ENCODE measurements around the gene PSMD10.

Gene PSMD10

DNA sequence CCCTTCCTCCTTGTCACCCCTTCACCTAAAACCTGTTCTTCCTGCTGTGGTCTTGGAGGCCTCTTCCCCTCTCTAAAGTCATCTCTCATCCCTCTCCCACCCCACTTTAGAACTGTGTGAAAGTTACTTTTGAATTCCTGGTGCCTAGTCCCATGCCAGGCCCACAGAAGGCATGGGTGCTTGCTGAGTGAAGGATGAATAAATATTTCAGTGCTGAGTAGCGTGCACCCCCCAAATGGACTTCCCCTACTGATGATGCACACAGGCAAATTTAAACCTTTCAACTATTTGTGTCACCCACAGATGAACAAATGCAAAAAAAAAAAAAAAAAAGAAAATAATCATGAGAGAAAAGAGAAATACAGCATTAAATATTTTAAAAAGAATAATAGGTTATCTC is 19.8 kb downstream of the PSMD10 start:
- no peak for DNase-seq

DNA sequence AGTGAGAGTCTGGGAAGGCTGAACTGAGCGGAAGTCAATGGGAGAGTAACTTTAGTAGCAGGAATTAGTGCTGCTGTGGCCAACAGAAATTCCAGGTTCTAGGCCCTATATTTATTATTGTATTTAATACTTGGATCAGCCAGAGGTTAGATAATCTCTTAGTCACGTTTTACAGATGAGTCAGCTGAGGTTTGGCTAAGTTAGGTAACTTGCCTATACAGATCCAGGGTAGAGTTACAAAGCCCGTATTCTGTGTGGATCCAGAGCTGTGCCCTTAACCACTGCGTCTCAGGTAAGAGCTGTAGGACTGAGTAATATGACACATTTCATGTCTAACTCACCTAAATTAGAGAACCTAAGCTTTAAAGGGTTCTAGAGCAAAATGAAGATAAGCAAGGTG is 20.5 kb downstream of the PSMD10 start:
- DNase-seq = no peak

DNA sequence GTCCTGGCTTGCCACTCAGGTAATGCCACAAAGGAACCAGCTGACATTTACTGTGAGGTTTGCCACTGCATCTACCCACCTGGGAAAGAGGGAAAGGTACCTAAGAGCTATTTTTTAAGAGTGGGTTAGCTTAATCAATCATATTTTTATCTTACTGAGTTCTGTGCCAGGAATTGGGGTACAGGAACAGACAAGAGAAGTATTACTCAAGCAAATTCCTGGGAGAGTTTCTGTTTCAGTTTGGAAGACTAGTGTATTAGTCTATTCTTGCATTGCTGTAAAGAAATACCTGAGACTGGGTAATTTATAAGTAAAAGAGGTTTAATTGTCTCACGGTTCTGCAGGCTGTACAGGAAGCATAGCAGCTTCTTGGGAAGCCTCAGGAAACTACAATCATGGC is 23.2 kb downstream of the PSMD10 start:
- DNase-seq = no peak

DNA sequence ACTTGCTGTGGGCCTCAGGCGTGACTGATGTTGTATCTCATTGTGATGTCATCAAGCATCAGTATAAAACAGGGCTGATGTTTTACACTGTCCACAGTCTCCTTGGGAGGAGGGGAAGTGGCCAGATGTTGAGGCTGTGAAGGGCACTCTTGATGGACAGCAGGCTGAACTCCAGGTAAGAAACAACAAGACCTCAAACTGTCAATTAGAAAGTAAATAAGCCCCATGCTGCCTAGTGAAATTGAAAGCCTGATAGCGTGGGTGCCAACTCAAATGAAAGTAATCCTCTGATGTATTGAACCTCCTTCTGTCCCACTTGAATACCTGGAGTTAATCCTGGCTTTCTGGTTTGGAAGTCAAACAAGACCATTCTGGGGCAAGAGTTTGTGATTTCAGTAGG is 26.7 kb downstream of the PSMD10 start:
- DNase-seq = no peak

DNA sequence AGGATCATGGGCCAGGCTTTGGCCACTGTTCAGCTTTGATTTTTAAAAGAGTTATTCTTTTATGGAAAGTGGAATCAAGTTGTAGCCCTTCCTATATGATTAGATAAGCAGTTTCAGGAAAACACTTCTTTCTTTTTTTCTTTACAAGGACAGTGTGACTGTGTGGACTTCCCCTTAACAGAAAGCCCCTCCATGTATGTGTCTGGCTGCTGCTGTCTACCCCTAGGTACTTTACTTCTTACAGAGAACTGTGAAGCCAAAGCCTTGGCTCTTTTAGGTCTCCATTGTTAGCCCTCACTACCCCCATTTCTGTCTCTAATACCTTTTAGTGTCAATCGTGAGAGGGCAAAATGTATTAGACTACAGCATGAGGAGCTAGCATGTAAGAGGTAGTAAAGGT is 27.3 kb downstream of the PSMD10 start:
- DNase-seq = no peak

DNA sequence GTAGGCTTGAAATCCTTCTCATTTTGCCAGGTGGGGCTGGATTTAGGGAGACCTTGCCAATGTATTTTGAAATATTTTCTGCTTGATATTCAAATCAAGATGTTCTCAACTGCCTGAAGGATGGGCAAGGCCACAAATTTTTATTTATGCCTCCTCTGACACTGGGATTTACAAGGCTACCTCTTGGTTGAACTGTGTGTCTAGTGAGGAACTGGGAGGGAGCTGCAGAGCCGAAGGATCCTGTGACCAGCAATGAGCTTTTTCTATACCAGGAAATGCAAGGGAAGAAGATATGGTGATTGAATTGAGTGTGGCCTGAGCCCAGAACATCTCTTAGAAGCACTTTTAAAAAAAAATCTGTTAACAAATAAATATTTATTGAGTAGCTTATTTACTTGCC is 31.5 kb downstream of the PSMD10 start:
- DNase-seq = no peak

DNA sequence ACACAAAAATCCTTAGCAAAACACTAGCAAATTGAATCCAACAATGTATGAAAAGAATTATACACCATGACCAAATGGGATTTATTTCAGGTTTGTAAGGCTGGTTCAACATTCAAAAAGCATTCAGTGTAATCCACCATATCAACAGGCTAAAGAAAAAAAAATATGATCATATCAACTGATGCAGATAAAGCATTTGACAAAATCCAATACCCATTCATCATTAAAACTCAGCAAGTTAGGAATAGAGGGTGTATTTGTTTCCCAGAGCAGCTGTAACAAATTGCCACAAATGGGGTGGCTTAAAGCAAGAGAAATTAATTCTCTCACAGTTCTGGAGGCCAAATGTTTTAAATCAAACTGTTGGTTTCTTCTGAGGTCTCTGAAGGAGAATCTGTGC is 35.8 kb downstream of the PSMD10 start:
- no peak for DNase-seq

DNA sequence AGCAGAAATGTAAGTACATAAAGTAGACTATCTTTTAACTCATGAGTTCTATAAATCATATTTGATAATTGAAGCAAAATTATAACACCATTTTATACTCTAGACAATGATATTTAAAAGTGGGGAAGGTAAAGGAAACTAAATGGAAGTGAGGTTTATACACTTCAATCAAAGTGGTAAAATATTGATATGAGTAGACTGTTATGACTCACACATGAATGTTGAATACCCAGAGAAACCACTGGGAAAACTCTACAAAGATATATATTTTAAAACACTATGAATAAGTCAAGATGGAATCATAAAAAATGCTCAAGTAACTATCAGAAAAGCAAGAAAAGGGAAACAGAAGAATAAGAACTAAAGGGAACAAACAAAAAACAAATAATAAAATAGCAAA is 38.1 kb downstream of the PSMD10 start:
- no peak for DNase-seq

DNA sequence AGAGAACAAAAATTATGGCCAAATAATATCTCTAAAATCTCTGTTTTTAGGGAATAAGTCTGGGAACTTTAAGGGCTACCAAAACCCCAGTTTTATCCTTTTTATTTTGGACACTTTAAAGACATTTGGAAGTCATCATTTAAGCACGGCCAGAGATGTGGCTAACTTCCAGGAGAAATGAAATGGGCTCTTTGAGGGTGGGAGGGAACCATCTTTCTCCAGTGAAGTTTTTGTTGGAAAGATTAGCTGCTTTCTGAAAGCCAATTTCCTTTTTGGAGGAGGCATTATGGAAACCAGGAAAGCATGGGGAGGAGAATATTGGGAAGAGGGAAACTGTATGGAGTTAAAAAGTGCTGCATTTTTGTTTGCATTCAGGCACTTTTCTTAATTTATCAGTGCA is 41.7 kb downstream of the PSMD10 start:
- no peak for DNase-seq

DNA sequence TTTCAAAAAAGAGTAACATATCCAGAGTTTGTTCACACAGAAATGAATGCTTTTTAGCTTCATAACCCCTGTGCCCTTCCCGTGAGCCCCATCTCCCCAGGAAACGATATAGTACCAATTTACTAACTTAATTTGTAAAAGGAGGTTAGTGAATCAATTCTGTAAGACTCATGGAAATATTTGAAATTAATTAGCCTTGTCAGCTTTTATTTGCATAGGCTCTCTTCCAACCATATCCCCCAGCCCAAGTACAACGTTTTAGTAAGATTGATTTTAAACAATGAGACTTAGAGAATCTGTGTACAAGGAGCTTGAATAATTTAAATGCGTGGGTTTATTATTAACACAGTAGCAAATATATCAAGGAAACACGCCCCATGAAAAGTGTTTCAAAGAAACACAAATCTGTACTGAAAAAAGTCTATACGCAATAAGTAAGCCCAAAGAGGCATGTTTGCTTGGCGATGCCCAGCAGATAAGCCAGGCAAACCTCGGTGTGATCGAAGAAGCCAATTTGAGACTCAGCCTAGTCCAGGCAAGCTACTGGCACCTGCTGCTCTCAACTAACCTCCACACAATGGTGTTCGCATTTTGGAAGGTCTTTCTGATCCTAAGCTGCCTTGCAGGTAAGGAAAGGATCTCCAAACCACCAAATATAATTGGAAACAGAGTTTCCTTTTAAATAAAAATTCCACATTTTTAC is 46.6 kb downstream of the PSMD10 start, which contains the start of gene VSIG1:
VSIG1 (plus strand) TSS at position 512 of the 703 bp plus-strand sequence; CDS start at position 578, 66 bp downstream.
- no peak for DNase-seq

DNA sequence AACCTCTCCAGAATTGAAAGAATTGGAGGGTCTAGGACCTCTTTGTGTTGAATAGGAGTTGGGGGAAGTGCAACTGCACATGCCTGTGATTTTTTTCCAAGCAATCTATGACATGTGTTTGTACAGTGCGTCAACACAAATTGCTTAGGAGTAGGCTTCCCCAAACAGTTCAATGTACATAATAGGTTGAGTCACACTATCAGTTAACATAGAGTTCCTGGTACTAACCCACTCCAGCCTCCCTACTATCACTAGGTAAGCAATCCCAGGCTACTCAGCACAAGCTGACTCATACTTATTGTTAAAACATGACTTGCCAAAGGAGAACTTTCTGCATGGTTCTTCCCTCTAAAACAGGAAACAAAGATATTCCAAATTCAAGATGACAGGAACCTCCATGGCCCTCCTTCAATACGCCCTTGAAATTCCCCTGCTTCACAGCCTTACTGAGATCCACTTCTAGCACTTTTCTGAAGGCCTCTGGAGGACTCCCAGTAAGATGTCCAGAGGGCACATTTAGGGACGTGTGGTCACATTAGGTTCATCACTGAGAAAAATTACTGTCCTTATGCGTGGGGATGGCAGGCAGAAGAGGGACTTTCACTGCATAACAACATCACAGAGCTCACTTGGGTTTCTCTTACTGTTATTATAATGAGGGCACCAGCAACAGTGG is 54.9 kb downstream of the PSMD10 start:
- no peak for DNase-seq

DNA sequence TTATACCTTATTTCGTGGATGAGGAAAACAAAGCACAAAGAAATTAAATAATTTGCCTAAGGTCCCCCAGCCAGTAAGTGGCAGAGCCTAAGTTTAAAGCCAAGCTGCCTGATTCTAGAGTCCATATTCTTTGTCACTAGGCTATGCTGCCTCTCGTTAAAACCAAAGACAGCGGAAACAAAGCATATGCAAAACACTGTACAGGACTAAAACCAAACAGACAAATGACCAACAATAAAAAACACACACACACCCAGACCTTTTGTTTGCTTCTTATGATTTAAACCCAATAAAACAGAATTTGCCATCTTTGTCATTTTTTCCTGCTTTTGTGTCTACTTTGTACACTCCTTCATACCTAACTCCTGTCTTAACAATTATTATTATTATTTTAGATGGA is 56.6 kb downstream of the PSMD10 start:
- no peak for DNase-seq

Measured in NCI-H2107 (cell line).